ENCODE results near the gene JAKMIP1.

Gene JAKMIP1

GRCh38 chr4:6119507-6120020 is 80.8 kb downstream of the JAKMIP1 start:
- DNase-seq (ENCODE audit: low spot score): no peak

- no peak for DNase-seq (ENCODE audit: low spot score)
Observed at GRCh38 chr4:6118201-6118600, 82.1 kb downstream of the JAKMIP1 start.

- no peak for DNase-seq (ENCODE audit: low spot score)
Observed at GRCh38 chr4:6116696-6117285, 83.6 kb downstream of the JAKMIP1 start.

GRCh38 chr4:6115746-6116586 is 84.4 kb downstream of the JAKMIP1 start:
- DNase-seq (ENCODE audit: low spot score): no peak

GRCh38 chr4:6115342-6115741 is 85.0 kb downstream of the JAKMIP1 start:
- no peak for DNase-seq (ENCODE audit: low spot score)

- no peak for DNase-seq (ENCODE audit: low spot score)
Observed at GRCh38 chr4:6114601-6115000, 85.7 kb downstream of the JAKMIP1 start.

GRCh38 chr4:6114181-6114580 is 86.2 kb downstream of the JAKMIP1 start:
- DNase-seq (ENCODE audit: low spot score): no peak

- no peak for DNase-seq (ENCODE audit: low spot score)
Observed at GRCh38 chr4:6113641-6114040, 86.7 kb downstream of the JAKMIP1 start.

- DNase-seq (ENCODE audit: low spot score): no peak
Observed at GRCh38 chr4:6112606-6113290, 87.6 kb downstream of the JAKMIP1 start.

- DNase-seq (ENCODE audit: low spot score): no peak
Observed at GRCh38 chr4:6111354-6111960, 88.9 kb downstream of the JAKMIP1 start.

GRCh38 chr4:6110681-6111353 is 89.5 kb downstream of the JAKMIP1 start:
- no peak for DNase-seq (ENCODE audit: low spot score)

GRCh38 chr4:6109842-6110560 is 90.3 kb downstream of the JAKMIP1 start:
- no peak for DNase-seq (ENCODE audit: low spot score)

GRCh38 chr4:6107886-6108285 is 92.5 kb downstream of the JAKMIP1 start:
- DNase-seq (ENCODE audit: low spot score): no peak

- no peak for DNase-seq (ENCODE audit: low spot score)
Observed at GRCh38 chr4:6107114-6107791, 93.1 kb downstream of the JAKMIP1 start.

- DNase-seq (ENCODE audit: low spot score): no peak
Observed at GRCh38 chr4:6106156-6106555, 94.2 kb downstream of the JAKMIP1 start.

- DNase-seq (ENCODE audit: low spot score): no peak
Observed at GRCh38 chr4:6105311-6105911, 94.9 kb downstream of the JAKMIP1 start.

- DNase-seq (ENCODE audit: low spot score): no peak
Observed at GRCh38 chr4:6104541-6105130, 95.7 kb downstream of the JAKMIP1 start.

- DNase-seq (ENCODE audit: low spot score): no peak
Observed at GRCh38 chr4:6097581-6097980, 102.8 kb downstream of the JAKMIP1 start.

GRCh38 chr4:6095897-6096296 is 104.5 kb downstream of the JAKMIP1 start:
- no peak for DNase-seq (ENCODE audit: low spot score)
